Ishikawa (cell line): ENCODE data around the gene IFI44.

ENCODE experiments used
- CEBPB ChIP-seq: IDR thresholded peaks from 2 replicates; pipeline ENCODE4 v1.6.1; 2012
- CREB1 ChIP-seq: IDR thresholded peaks from 2 replicates; pipeline ENCODE4 v1.6.1; 2012; ENCODE audit warnings: low read depth
- EGR1 ChIP-seq: IDR thresholded peaks from 2 replicates; pipeline ENCODE4 v1.6.1; 2012
- EP300 ChIP-seq: IDR thresholded peaks from 2 replicates; pipeline ENCODE4 v1.6.1; 2012; ENCODE audit warnings: borderline replicate concordance
- NFIC ChIP-seq: IDR thresholded peaks from 2 replicates; pipeline ENCODE4 v1.6.1; 2012
- RAD21 ChIP-seq: IDR thresholded peaks from 2 replicates; pipeline ENCODE4 v1.6.1; 2012; ENCODE audit warnings: low read depth
- TAF1 ChIP-seq: IDR thresholded peaks from 2 replicates; pipeline ENCODE4 v1.6.1; 2012; ENCODE audit warnings: low read depth, mild to moderate bottlenecking
- TCF12 ChIP-seq: IDR thresholded peaks from 2 replicates; pipeline ENCODE4 v1.6.1; 2012; ENCODE audit warnings: low read depth
- TEAD4 ChIP-seq: IDR thresholded peaks from 2 replicates; pipeline ENCODE4 v1.6.1; 2012
- YY1 ChIP-seq: IDR thresholded peaks from 2 replicates; pipeline ENCODE4 v1.6.1; 2012; ENCODE audit warnings: low read depth
- TF ChIP-seq, protein P1 (sequence below): IDR thresholded peaks from 2 replicates; pipeline ENCODE4 v1.6.1; 2012
- TF ChIP-seq, protein P2 (sequence below): IDR thresholded peaks from 2 replicates; pipeline ENCODE4 v1.6.1; 2012

DNA sequence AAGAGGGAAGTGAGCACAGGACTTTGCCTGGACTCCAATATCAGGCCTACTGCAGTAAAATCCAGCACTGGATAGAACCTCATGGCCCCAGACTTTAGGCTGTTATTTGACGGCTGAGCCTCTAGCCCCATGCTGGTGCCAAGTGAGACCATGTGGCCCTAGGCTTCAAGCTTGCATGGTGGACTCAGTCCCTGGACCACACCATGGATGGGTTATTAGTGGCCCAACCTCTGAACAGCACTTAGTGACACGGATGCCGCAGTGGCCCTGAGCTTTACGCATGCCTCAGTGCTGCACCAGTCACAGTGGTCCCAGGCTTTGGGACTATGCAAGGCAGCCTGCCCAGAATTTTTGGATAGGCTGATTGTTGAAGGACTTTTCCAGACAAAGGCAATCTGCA is 16.4 kb upstream of the IFI44 start:
- no peak for TF ChIP-seq NFIC
- no peak for TF ChIP-seq RAD21
- no peak for TF ChIP-seq CEBPB
- TF ChIP-seq TCF12, result no peak
- TF ChIP-seq TEAD4, result no peak
- TF ChIP-seq, protein P1, sequence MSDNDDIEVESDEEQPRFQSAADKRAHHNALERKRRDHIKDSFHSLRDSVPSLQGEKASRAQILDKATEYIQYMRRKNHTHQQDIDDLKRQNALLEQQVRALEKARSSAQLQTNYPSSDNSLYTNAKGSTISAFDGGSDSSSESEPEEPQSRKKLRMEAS, result no peak
- TF ChIP-seq EGR1, result no peak
- TF ChIP-seq, protein P2, sequence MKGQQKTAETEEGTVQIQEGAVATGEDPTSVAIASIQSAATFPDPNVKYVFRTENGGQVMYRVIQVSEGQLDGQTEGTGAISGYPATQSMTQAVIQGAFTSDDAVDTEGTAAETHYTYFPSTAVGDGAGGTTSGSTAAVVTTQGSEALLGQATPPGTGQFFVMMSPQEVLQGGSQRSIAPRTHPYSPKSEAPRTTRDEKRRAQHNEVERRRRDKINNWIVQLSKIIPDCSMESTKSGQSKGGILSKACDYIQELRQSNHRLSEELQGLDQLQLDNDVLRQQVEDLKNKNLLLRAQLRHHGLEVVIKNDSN, result no peak
- TF ChIP-seq EP300, result no peak
- TF ChIP-seq TAF1, result no peak
- no peak for TF ChIP-seq CREB1
- TF ChIP-seq YY1, result no peak
